ENCODE results near the gene CDHR5. TPM values are rescaled to one million over a fixed set of nuclear protein-coding genes. Genes with fewer than 3 reads are reported as not detected.

CDHR5 gene
- total and polyA plus RNA-seq, 2 experiments from 2014 or later, result 114 to 166 TPM

DNA sequence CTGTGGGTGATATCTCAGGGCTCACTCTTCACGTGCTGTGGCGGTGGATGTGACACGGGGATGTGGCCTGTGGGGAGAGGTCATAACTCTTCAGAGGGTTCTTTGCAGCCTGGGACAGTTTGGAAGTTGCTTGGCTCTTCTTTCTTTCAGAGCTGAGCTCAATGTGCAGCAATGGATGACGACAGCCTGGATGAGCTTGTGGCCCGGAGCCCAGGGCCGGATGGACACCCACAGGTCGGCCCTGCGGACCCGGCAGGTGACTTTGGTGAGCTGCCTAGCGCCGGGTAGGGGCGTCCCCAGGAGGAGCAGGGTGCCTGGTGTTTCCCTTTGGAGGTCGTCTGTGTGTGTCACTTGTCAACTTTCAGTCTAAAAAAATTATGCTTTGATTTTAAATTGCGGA is 43.4 kb downstream of the CDHR5 start:
- H3K36me3 ChIP-seq (replicated peaks; ENCODE audit: insufficient read depth, low read depth), result no peaks in the 10 kb centered on the region
- no peaks in the 10 kb centered on the region for H3K27me3 ChIP-seq
- no peak overlapping the region for H2AFZ ChIP-seq
- H3K9me2 ChIP-seq (replicated peaks; ENCODE audit: insufficient read depth), result no peaks in the 10 kb centered on the region
- H3K9me3 ChIP-seq (ENCODE audit: low read depth), result no peaks in the 10 kb centered on the region
- no peak overlapping the region for H3K27ac ChIP-seq
- 92% methylated on average over 14 of the region's 14 CpGs for WGBS (ENCODE audit: low lambda C conversion rate, missing lambda C conversion rate)
- peaks cover 74% of the 10 kb centered on the region for H4K20me1 ChIP-seq (ENCODE audit: insufficient read depth, poor library complexity, severe bottlenecking)
- peaks cover 91% of the 10 kb centered on the region for H3K79me2 ChIP-seq
- TF ChIP-seq EZH2phosphoT487 (IDR thresholded peaks at IDR 0.05; ENCODE audit: low read depth, severe bottlenecking, unreplicated experiment) (no peak), CTCF (IDR thresholded peaks at IDR 0.05; ENCODE audit: poor library complexity) (no peak), EZH2 (IDR thresholded peaks at IDR 0.05; ENCODE audit: borderline replicate concordance) (no peak)
- H3K4me3 ChIP-seq, result no peak overlapping the region
- H3K4me1 ChIP-seq (ENCODE audit: insufficient read depth), result peaks cover 40% of the 10 kb centered on the region
- no peak overlapping the region for H3K4me2 ChIP-seq
- DNase-seq (ENCODE audit: low spot score), result no peak

GRCh38 chr11:579830-580601 is 44.7 kb downstream of the CDHR5 start:
- H3K4me3 ChIP-seq, result no peak overlapping the region
- no peaks in the 10 kb centered on the region for H3K9me3 ChIP-seq (ENCODE audit: low read depth)
- no peak overlapping the region for H2AFZ ChIP-seq
- H3K79me2 ChIP-seq, result peaks cover 82% of the 10 kb centered on the region
- peak overlapping the region; percentile 91 for H3K27ac ChIP-seq
- no peak for TF ChIP-seq EZH2phosphoT487 (IDR thresholded peaks at IDR 0.05; ENCODE audit: low read depth, severe bottlenecking, unreplicated experiment)
- no peak for TF ChIP-seq EZH2 (IDR thresholded peaks at IDR 0.05; ENCODE audit: borderline replicate concordance)
- TF ChIP-seq CTCF (IDR thresholded peaks at IDR 0.05; ENCODE audit: poor library complexity), result no peak
- DNase-seq (ENCODE audit: low spot score), result peak; percentile 76
- H3K27me3 ChIP-seq, result no peaks in the 10 kb centered on the region
- H3K36me3 ChIP-seq (replicated peaks; ENCODE audit: insufficient read depth, low read depth), result no peaks in the 10 kb centered on the region
- WGBS (ENCODE audit: low lambda C conversion rate, missing lambda C conversion rate), result 78% methylated on average over 20 of the region's 20 CpGs
- H3K4me2 ChIP-seq, result peak overlapping the region; percentile 87
- H4K20me1 ChIP-seq (ENCODE audit: insufficient read depth, poor library complexity, severe bottlenecking), result peaks cover 67% of the 10 kb centered on the region
- H3K9me2 ChIP-seq (replicated peaks; ENCODE audit: insufficient read depth), result no peaks in the 10 kb centered on the region
- H3K4me1 ChIP-seq (ENCODE audit: insufficient read depth), result peaks cover 41% of the 10 kb centered on the region

- H3K9me3 ChIP-seq (ENCODE audit: low read depth), result no peaks in the 10 kb centered on the region
- 82% methylated on average over 21 of the region's 21 CpGs for WGBS (ENCODE audit: low lambda C conversion rate, missing lambda C conversion rate)
- no peaks in the 10 kb centered on the region for H3K27me3 ChIP-seq
- TF ChIP-seq EZH2 (IDR thresholded peaks at IDR 0.05; ENCODE audit: borderline replicate concordance), result no peak
- TF ChIP-seq EZH2phosphoT487 (IDR thresholded peaks at IDR 0.05; ENCODE audit: low read depth, severe bottlenecking, unreplicated experiment), result no peak
- TF ChIP-seq CTCF (IDR thresholded peaks at IDR 0.05; ENCODE audit: poor library complexity), result no peak
- peak overlapping the region; percentile 87 for H3K4me2 ChIP-seq
- no peaks in the 10 kb centered on the region for H3K36me3 ChIP-seq (replicated peaks; ENCODE audit: insufficient read depth, low read depth)
- DNase-seq (ENCODE audit: low spot score), result peak; percentile 11
- peaks cover 51% of the 10 kb centered on the region for H3K4me1 ChIP-seq (ENCODE audit: insufficient read depth)
- peak overlapping the region; percentile 91 for H3K27ac ChIP-seq
- no peak overlapping the region for H2AFZ ChIP-seq
- no peaks in the 10 kb centered on the region for H3K9me2 ChIP-seq (replicated peaks; ENCODE audit: insufficient read depth)
- H4K20me1 ChIP-seq (ENCODE audit: insufficient read depth, poor library complexity, severe bottlenecking), result peaks cover 56% of the 10 kb centered on the region
- no peak overlapping the region for H3K4me3 ChIP-seq
- H3K79me2 ChIP-seq, result peaks cover 67% of the 10 kb centered on the region
These were observed 46.3 kb downstream of the CDHR5 start for GRCh38 chr11:578276-579035.
